IPS-NIHi7 (cell line): ENCODE data around the gene TBX1.
"Not testable (repeated sequence)": the region's sequence is repeated elsewhere in the genome, so short reads cannot be mapped to it uniquely, and the experiment has no call there.

Experiments used
- DNase-seq: peaks from one replicate; pipeline ENCODE4 v3.0.0; 2012; ENCODE audit warnings: mixed read lengths; ENCODE audit errors: extremely low spot score

Gene TBX1

GRCh38 chr22:19723232-19723982 lies 37.2 kb upstream of the TBX1 start, which contains the start of gene GP1BB:
Gene GP1BB (plus strand): TSS chr22:19723539. CDS start chr22:19723570, 31 bp downstream.
- peak; percentile 58 for DNase-seq

GRCh38 chr22:19723983-19724827 lies 36.4 kb upstream of the TBX1 start:
- DNase-seq: peak; percentile 78

- DNase-seq: no peak
Measured at GRCh38 chr22:19724927-19725661, 35.5 kb upstream of the TBX1 start.

- DNase-seq: not testable (repeated sequence)
Measured at GRCh38 chr22:19726064-19726788, 34.4 kb upstream of the TBX1 start.

- DNase-seq: no peak
Measured at GRCh38 chr22:19727310-19728150, 33.0 kb upstream of the TBX1 start.

GRCh38 chr22:19728271-19728670 lies 32.3 kb upstream of the TBX1 start:
- DNase-seq: no peak

- no peak for DNase-seq
Measured at GRCh38 chr22:19728836-19729235, 31.7 kb upstream of the TBX1 start.

GRCh38 chr22:19729507-19729906 lies 31.1 kb upstream of the TBX1 start:
- no peak for DNase-seq

- DNase-seq: no peak
Measured at GRCh38 chr22:19730198-19730597, 30.4 kb upstream of the TBX1 start.

GRCh38 chr22:19730655-19731360 lies 29.8 kb upstream of the TBX1 start:
- peak; percentile 86 for DNase-seq

GRCh38 chr22:19731361-19732135 lies 29.0 kb upstream of the TBX1 start:
- DNase-seq: no peak

GRCh38 chr22:19732403-19733113 lies 28.0 kb upstream of the TBX1 start:
- DNase-seq: no peak

GRCh38 chr22:19733755-19734154 lies 26.8 kb upstream of the TBX1 start:
- no peak for DNase-seq

- no peak for DNase-seq
Measured at GRCh38 chr22:19734163-19734562, 26.4 kb upstream of the TBX1 start.

GRCh38 chr22:19734837-19735382 lies 25.7 kb upstream of the TBX1 start:
- DNase-seq: no peak

GRCh38 chr22:19735665-19736510 lies 24.7 kb upstream of the TBX1 start:
- DNase-seq: no peak
